Activated T-helper 1 cell treated with anti-CD3 and anti-CD28 coated beads, Interleukin-12 subunit alpha, Interleukin-12 subunit beta, Interleukin-2, Interleukin-4 antibody, amounts not matched to agents 30 ng/mL and 10 ng/mL and 1 ng/mL, durations not matched to agents 14 hours and 24 hours and 36 hours (primary cell): ENCODE results near the gene ZC3H6. TPM values are rescaled to one million over a fixed set of nuclear protein-coding genes. Genes with fewer than 3 reads are reported as not detected.
"Not testable (repeated sequence)": the region's sequence is repeated elsewhere in the genome, so short reads cannot be mapped to it uniquely, and the experiment has no call there.

Source experiments
- DNase-seq: peaks from one replicate; pipeline ENCODE4 v3.0.0; 2021; ENCODE audit warnings: low spot score
- H3K27ac Mint-ChIP-seq: one replicate; pipeline ENCODE4 v1.8.0; 2021; ENCODE audit warnings: mild to moderate bottlenecking, mixed read lengths
- H3K27me3 Mint-ChIP-seq: one replicate; pipeline ENCODE4 v1.8.0; 2022; ENCODE audit warnings: mild to moderate bottlenecking, moderate library complexity, mixed read lengths; ENCODE audit not compliant: insufficient read depth
- H3K36me3 Mint-ChIP-seq: one replicate; pipeline ENCODE4 v1.8.0; 2021; ENCODE audit warnings: low read depth, mixed read lengths
- H3K4me1 Mint-ChIP-seq: one replicate; pipeline ENCODE4 v1.8.0; 2021; ENCODE audit warnings: low read depth, mixed read lengths
- H3K4me3 Mint-ChIP-seq: one replicate; pipeline ENCODE4 v1.8.0; 2021; ENCODE audit warnings: mild to moderate bottlenecking, moderate library complexity, mixed read lengths
- H3K9me3 Mint-ChIP-seq: one replicate; pipeline ENCODE4 v1.8.0; 2021; ENCODE audit warnings: mixed read lengths
- intact Hi-C: fragments of 100-400 bp; cut with micrococcal nuclease; formaldehyde crosslinking; loops from one replicate; pipeline ENCODE4 v1.15.1; 2024
- total RNA-seq: library from RNA; stranded (reverse); gene quantifications from 2 replicates; pipeline ENCODE4 v1.2.3, GENCODE V29; 2022

ZC3H6 gene
- total RNA-seq, 1 donor from 2014 or later, result 4.3 TPM

GRCh38 chr2:112283535-112283934 is 8.1 kb downstream of the ZC3H6 start:
- H3K4me1 Mint-ChIP-seq, H3K9me3 Mint-ChIP-seq, intact Hi-C loops, H3K27me3 Mint-ChIP-seq, H3K36me3 Mint-ChIP-seq, H3K4me3 Mint-ChIP-seq, H3K27ac Mint-ChIP-seq, DNase-seq: not testable (repeated sequence)

DNA sequence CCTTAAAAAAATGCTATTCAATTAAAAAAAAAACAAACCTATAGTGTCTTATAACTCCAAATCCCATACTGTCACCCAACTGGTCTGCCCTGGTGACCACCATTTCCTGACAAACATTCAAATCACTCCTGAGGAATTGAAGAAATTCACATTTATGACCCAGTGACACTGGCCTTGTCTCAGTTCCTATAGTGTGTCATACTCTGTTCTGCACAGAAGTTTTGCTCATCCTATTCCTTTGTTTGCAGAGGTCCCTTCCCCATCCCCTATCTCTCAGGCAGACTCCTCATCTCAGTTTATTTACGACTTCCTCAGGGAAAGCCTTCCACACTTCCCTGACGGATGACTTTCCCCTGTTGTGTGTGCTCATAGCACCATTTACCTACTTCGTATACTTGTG is 14.7 kb downstream of the ZC3H6 start:
- intact Hi-C loops, result no loop called here
- Mint-ChIP-seq H3K27ac (no peak overlapping the region), H3K27me3 (peaks cover 3% of the 10 kb centered on the region)

GRCh38 chr2:112290648-112291047 is 15.3 kb downstream of the ZC3H6 start:
- no peak overlapping the region for H3K4me3 Mint-ChIP-seq
- H3K4me1 Mint-ChIP-seq, result no peaks in the 10 kb centered on the region
- peaks cover 3% of the 10 kb centered on the region for H3K27me3 Mint-ChIP-seq
- H3K27ac Mint-ChIP-seq, result no peak overlapping the region
- no peak for DNase-seq
- no peaks in the 10 kb centered on the region for H3K9me3 Mint-ChIP-seq
- intact Hi-C loops, result no loop called here
- no peaks in the 10 kb centered on the region for H3K36me3 Mint-ChIP-seq

More for the DNA sequence above, 14.7 kb downstream of the ZC3H6 start:
- Mint-ChIP-seq H3K4me1 (no peaks in the 10 kb centered on the region), H3K36me3 (no peaks in the 10 kb centered on the region), H3K9me3 (no peaks in the 10 kb centered on the region), H3K4me3 (no peak overlapping the region)
- DNase-seq, result no peak

DNA sequence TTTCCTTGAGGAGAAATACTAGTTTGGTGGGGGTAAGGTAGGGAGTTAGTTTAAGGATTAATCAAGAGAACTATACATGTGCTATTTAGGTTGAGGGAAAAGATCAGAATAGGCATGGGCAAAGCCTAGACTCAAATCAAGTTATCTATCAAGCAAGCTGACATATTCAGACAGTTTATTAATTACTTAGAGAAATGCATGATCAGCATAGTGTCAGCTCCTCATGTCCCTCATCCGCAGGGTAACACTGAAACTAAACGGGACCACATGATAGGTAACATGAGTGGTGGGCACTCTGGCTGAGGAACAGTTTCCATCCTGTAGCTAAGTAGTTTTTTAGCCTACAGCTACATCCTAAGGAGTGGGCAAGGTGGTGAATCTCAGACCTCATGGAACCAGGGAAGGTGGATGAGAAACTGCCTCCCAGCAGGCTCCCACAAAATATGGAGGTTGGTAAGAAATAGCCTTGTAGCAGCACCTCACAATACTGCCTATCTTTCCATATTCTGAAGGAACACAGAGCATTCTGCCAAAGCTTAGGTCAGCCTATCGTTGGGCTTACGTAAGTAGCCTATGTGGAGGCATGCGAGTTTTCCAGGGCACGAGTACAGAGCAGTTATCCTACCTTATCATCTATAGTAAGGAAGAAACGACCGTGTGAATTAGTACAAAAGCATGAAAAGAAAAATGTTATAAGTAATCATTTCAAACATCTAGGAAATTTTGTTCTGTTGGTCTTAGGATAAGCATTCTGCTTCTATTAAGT is 18.4 kb downstream of the ZC3H6 start:
- intact Hi-C loops, result no loop called here
- no peaks in the 10 kb centered on the region for H3K4me1 Mint-ChIP-seq

GRCh38 chr2:112295407-112296078 is 20.1 kb downstream of the ZC3H6 start:
- H3K4me3 Mint-ChIP-seq, result no peak overlapping the region
- H3K27ac Mint-ChIP-seq, result no peak overlapping the region
- intact Hi-C loops, result no loop called here
- H3K27me3 Mint-ChIP-seq, result peaks cover 2% of the 10 kb centered on the region
- no peaks in the 10 kb centered on the region for H3K9me3 Mint-ChIP-seq
- H3K4me1 Mint-ChIP-seq, result no peaks in the 10 kb centered on the region
- no peak for DNase-seq
- peaks cover 1% of the 10 kb centered on the region for H3K36me3 Mint-ChIP-seq

More for the DNA sequence above, 18.4 kb downstream of the ZC3H6 start:
- H3K9me3 Mint-ChIP-seq, result no peaks in the 10 kb centered on the region
- peaks cover 2% of the 10 kb centered on the region for H3K27me3 Mint-ChIP-seq
- no peak overlapping the region for H3K27ac Mint-ChIP-seq
- no peak for DNase-seq
- H3K4me3 Mint-ChIP-seq, result no peak overlapping the region
- H3K36me3 Mint-ChIP-seq, result no peaks in the 10 kb centered on the region

DNA sequence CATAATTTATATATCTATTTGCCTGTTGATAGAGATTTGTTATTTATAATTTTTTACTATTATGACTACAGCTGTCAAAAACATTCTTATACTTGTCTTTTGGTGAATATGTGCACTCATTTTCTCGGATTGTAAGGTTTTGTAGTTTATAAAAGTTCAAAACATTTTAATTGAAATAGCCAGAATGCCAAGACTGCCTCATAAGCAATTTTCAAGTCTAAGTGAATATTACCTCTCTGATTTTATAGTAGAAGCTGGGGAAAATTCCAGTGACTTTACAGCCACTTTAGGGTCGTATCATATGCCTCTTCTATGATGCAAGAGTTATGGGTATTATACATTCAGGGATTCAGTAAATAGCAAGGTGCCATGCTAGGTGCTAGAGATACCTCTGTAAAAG is 21.0 kb downstream of the ZC3H6 start:
- DNase-seq, result no peak
- Mint-ChIP-seq H3K4me3 (no peak overlapping the region), H3K4me1 (no peaks in the 10 kb centered on the region), H3K36me3 (peaks cover 1% of the 10 kb centered on the region), H3K9me3 (no peaks in the 10 kb centered on the region), H3K27me3 (peaks cover 2% of the 10 kb centered on the region), H3K27ac (no peak overlapping the region)
- intact Hi-C loops, result no loop called here

DNA sequence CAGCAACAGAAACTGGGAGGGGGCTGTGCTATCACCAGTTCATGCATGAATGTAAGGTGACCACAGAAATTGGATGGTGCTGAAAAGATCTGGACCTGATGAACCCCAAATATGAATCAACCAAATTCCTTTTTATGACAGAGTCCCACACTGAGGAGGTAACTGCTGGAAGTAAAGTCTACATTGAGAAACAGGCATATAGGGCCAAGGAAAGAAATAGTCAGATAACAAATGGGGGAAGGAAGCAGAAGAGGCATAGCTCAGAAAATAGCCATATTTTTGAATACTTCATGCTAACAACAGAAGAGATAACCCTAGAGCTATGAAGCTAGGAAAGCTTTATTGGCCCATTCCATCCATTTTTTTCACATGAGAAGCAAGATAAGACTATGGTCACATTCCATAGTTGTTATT is 25.8 kb downstream of the ZC3H6 start:
- no peaks in the 10 kb centered on the region for H3K4me1 Mint-ChIP-seq
- DNase-seq, result no peak

GRCh38 chr2:112301973-112302372 is 26.6 kb downstream of the ZC3H6 start:
- Mint-ChIP-seq H3K4me3 (no peak overlapping the region), H3K36me3 (peaks cover 9% of the 10 kb centered on the region), H3K27ac (no peak overlapping the region), H3K27me3 (no peaks in the 10 kb centered on the region), H3K4me1 (no peaks in the 10 kb centered on the region), H3K9me3 (no peaks in the 10 kb centered on the region)
- intact Hi-C loops, result no loop called here
- DNase-seq, result no peak

More for the DNA sequence above, 25.8 kb downstream of the ZC3H6 start:
- intact Hi-C loops, result no loop called here
- H3K27me3 Mint-ChIP-seq, result no peaks in the 10 kb centered on the region
- no peak overlapping the region for H3K4me3 Mint-ChIP-seq
- H3K36me3 Mint-ChIP-seq, result peaks cover 7% of the 10 kb centered on the region
- no peaks in the 10 kb centered on the region for H3K9me3 Mint-ChIP-seq
- no peak overlapping the region for H3K27ac Mint-ChIP-seq

DNA sequence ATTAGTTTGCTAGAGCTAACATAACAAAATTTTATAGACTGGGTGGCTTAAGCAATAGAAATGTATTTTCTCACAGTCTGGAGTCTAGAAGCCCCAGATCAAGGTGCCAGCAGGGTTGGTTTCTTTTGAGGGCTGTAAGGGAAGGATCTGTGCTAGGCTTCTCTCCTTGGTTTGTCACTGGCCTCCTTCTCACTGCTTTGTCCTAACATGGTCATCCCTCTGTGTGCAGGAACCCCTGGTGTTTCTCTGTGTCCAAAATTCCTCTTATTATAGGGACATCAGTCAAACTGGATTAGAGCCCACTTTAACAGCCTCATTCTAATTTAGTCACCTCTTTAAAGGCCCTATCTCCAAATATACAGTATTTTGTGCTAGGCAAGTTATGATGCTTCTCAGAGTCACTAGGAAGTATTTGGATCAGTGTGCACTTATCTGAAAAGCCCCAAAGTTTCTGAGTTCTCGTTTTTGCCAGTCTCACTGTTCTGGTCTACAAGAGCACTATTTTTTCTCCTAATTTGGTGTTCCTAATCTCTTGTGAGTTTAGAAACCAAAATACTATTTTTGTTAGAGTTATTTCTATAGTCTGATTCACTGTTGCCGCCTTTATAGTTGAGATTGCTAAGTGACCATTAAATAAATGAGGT is 29.0 kb downstream of the ZC3H6 start:
- Mint-ChIP-seq H3K4me3 (no peak overlapping the region), H3K4me1 (no peaks in the 10 kb centered on the region), H3K36me3 (peaks cover 9% of the 10 kb centered on the region), H3K9me3 (no peaks in the 10 kb centered on the region), H3K27me3 (no peaks in the 10 kb centered on the region), H3K27ac (no peak overlapping the region)
- no peak for DNase-seq
- intact Hi-C loops, result no loop called here

DNA sequence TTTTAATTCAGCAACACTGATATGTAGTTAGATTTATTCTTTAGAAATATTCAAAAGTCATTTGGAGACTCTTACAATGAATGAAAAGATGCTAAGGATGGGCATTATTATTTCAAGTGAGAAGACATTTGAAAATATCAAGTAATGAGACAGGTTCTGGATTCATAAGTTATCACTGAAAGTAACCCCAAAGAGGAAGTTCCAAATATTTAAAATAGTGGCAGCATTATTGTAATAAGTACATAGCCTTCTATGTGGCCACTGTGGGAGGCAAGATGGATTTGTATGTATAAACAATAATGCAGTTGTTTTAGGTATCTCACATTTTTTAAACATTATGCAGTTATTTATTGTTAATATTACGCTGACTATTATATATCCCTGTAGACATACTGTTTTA is 29.7 kb downstream of the ZC3H6 start:
- H3K4me1 Mint-ChIP-seq, result no peaks in the 10 kb centered on the region
- H3K27me3 Mint-ChIP-seq, result no peaks in the 10 kb centered on the region
- H3K27ac Mint-ChIP-seq, result no peak overlapping the region
- H3K4me3 Mint-ChIP-seq, result no peak overlapping the region
- intact Hi-C loops, result no loop called here
- no peak for DNase-seq
- no peaks in the 10 kb centered on the region for H3K9me3 Mint-ChIP-seq
- H3K36me3 Mint-ChIP-seq, result peaks cover 8% of the 10 kb centered on the region

DNA sequence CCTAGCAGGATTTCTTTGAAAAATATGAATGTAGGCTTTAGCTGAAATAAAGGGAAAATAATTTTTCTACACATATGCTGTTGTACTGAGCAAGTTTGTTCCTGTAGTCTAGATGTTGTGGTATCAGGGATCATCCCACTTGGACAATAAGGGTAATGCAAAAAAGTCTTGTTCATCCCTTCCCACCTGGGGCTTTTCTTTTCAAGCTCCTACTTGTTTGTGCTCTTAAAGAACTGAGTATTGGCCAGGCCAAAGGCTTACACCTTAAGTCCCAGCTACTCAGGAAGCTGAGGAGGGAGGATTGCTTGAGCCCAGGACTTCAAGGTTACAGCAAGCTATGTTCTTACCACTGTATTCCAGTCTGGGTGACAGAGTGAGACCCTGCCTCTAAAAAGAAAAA is 35.5 kb downstream of the ZC3H6 start:
- Mint-ChIP-seq H3K27ac (no peak overlapping the region), H3K9me3 (no peaks in the 10 kb centered on the region), H3K4me1 (no peaks in the 10 kb centered on the region), H3K36me3 (peaks cover 3% of the 10 kb centered on the region), H3K4me3 (no peak overlapping the region), H3K27me3 (no peaks in the 10 kb centered on the region)
- intact Hi-C loops, result no loop called here
- no peak for DNase-seq

DNA sequence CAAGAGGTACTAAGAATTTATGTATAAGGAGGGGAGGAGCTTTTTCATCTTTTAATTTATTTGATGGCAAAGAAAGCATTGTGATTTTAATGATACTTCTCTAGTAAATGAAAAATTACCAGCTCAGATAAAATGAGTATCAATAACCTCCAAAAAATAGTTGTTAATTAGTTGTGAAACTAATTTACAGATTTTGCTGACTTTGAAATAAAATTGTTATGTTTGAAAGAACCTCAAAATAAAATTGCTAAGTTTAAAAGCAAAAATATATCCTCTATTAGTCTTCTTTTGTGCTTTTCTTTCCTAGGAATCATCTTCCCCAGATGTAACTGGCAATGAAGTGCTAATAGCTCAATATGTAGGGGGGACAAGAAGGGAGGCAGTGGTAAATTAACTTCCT is 36.5 kb downstream of the ZC3H6 start:
- intact Hi-C loops, result no loop called here
- Mint-ChIP-seq H3K27me3 (no peaks in the 10 kb centered on the region), H3K36me3 (no peaks in the 10 kb centered on the region), H3K4me1 (no peaks in the 10 kb centered on the region), H3K4me3 (no peak overlapping the region), H3K9me3 (no peaks in the 10 kb centered on the region), H3K27ac (no peak overlapping the region)
- DNase-seq, result no peak

GRCh38 chr2:112312821-112313220 is 37.4 kb downstream of the ZC3H6 start:
- intact Hi-C loops, result no loop called here
- no peaks in the 10 kb centered on the region for H3K36me3 Mint-ChIP-seq
- no peak overlapping the region for H3K4me3 Mint-ChIP-seq
- no peaks in the 10 kb centered on the region for H3K9me3 Mint-ChIP-seq
- no peak overlapping the region for H3K27ac Mint-ChIP-seq
- no peak for DNase-seq
- no peaks in the 10 kb centered on the region for H3K27me3 Mint-ChIP-seq
- no peaks in the 10 kb centered on the region for H3K4me1 Mint-ChIP-seq
